ENCODE results near the gene HSPBP1. TPM values are rescaled to one million over a fixed set of nuclear protein-coding genes. Genes with fewer than 3 reads are reported as not detected.

The HSPBP1 gene
- polyA plus RNA-seq, 3 donors = 12.3 to 17.0 (median 15.3) TPM

DNA sequence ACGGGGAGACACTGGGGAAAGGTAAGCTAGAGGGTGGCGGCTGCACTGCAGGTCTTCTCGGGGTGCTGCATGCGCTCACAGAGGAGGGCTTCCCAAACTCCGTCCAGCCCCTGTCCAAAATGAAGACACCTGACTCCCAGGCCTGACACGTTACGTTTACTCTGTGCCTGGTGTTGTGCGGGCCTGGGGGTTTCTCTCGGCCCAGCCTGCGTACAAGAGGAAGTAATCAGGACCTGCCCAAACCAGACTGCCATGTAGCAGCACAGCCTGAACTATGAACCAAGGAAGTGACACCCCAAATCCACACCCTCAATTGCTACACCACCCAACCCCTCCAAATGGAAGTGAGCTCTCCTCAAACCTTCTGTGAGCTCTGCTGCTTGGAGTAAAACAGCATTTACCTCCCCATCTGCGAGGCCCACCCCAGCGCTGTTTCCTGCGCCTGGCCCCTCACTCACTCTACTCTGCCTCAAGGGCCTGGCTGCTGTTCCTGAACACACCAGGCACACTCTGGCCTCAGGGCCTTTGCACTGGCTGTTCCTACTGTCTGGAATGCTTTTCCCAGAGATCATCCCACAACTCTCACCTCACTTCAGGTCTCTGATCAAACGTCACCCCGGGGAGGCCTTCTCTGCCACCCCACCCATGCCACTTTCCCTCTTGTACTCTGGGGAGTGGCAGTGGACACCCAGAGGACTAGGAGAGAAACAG is 3.0 kb downstream of the HSPBP1 start:
- H3K36me3 ChIP-seq (replicated peaks in 1 of 2; ENCODE audit: control insufficient read depth in 1 of 2, insufficient read depth in 2 of 2, low read length in 2 of 2) = peaks cover 7 to 27% of the 10 kb centered on the region in 2 donors
- H3K27ac ChIP-seq (ENCODE audit: low read depth in 1 of 2, low read length in 2 of 2) = peak overlapping the region; percentile 59 to 69
- peak overlapping the region in 1 of 2 donors; percentile 1 for H3K4me3 Mint-ChIP-seq
- no peak overlapping the region for H3K9ac ChIP-seq (ENCODE audit: insufficient read depth, low read length, poor library complexity, severe bottlenecking)
- H3K4me3 ChIP-seq (replicated peaks in 1 of 3; ENCODE audit: low read depth in 2 of 3, low read length in 3 of 3) = peak overlapping the region in 1 of 3 experiments; percentile 19
- no peaks in the 10 kb centered on the region for H3K9me3 ChIP-seq (replicated peaks in 1 of 2; ENCODE audit: control insufficient read depth in 1 of 2, insufficient read depth in 1 of 2, low read length in 2 of 2)
- peak overlapping the region; percentile 12 for H3K4me2 ChIP-seq (replicated peaks; ENCODE audit: extremely low read depth, low read length, poor library complexity, severe bottlenecking)
- peak; percentile 22 to 52 (median 47) for DNase-seq
- TF ChIP-seq, protein P1, sequence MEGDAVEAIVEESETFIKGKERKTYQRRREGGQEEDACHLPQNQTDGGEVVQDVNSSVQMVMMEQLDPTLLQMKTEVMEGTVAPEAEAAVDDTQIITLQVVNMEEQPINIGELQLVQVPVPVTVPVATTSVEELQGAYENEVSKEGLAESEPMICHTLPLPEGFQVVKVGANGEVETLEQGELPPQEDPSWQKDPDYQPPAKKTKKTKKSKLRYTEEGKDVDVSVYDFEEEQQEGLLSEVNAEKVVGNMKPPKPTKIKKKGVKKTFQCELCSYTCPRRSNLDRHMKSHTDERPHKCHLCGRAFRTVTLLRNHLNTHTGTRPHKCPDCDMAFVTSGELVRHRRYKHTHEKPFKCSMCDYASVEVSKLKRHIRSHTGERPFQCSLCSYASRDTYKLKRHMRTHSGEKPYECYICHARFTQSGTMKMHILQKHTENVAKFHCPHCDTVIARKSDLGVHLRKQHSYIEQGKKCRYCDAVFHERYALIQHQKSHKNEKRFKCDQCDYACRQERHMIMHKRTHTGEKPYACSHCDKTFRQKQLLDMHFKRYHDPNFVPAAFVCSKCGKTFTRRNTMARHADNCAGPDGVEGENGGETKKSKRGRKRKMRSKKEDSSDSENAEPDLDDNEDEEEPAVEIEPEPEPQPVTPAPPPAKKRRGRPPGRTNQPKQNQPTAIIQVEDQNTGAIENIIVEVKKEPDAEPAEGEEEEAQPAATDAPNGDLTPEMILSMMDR (IDR thresholded peaks at IDR 0.05) = no peak
- no peaks in the 10 kb centered on the region for H4K20me1 ChIP-seq (ENCODE audit: insufficient read depth, low read length)
- 64% methylated on average over 10 of the region's 15 CpGs for WGBS (ENCODE audit: insufficient coverage)
- peaks cover 4% of the 10 kb centered on the region for H3K79me2 ChIP-seq (ENCODE audit: insufficient read depth, low read length)
- H3K27me3 Mint-ChIP-seq (ENCODE audit: low read depth in 3 of 3) = peaks cover 0 to 7% (median 0%) of the 10 kb centered on the region in 3 donors
- H3K27ac Mint-ChIP-seq = peak overlapping the region; percentile 67 to 90 (median 86)
- no peaks in the 10 kb centered on the region for H3K27me3 ChIP-seq (ENCODE audit: control insufficient read depth in 2 of 2, insufficient read depth in 2 of 2, low read length in 2 of 2)
- intact Hi-C loops (cut with micrococcal nuclease) = no loop called here
- no peak overlapping the region for H2AFZ ChIP-seq (ENCODE audit: insufficient read depth, low read depth, low read length, poor library complexity, severe bottlenecking)
- H3K9me3 Mint-ChIP-seq = peaks cover 0 to 2% (median 0%) of the 10 kb centered on the region in 7 donors
- H3K36me3 Mint-ChIP-seq = peaks cover 33 to 40% of the 10 kb centered on the region in 2 donors
- peaks cover 30 to 39% of the 10 kb centered on the region in 2 donors for H3K4me1 ChIP-seq (ENCODE audit: control insufficient read depth in 1 of 2, insufficient read depth in 2 of 2, low read length in 2 of 2)
- peaks cover 37% of the 10 kb centered on the region for H3K4me1 Mint-ChIP-seq

DNA sequence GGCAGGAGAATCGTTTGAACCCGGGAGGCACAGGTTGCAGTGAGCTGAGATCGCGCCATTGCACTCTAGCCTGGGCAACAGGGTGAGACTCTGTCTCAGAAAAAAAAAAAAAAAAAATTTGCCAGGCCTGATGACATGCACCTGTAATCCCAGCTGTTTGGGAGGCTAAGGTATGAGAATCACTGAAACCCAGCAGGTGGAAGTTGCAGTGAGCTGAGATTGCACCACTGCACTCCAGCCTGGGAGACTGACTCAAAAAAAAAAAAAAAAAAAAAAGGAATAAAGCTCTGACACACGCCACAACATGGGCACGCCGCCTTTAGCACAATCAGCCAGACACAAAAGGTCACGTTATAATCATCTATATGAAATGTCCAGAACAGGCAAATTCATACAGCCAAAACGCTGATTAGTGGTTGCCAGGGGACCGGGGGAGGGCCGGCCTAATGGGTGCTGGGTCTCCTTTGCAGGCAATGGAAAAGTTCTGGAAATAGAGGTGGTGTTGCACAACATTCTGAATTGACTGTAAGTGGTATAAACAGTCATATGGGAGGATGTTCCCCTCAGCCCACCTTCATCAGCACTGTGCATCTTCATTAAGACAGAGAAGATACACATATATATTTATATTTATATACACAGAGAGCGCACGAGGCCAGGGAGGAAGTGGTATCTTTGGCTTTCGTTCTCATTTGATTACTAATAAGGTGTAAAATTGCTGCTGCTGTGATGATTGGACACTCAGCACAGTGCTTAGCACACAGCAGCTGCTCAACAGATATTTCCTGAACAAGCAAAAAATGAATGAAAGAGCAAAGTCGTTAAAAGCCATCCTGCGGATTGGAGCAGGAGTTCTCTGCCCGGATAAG is 3.8 kb downstream of the HSPBP1 start:
- Histone ChIP-seq H3K27ac (ENCODE audit: low read depth in 1 of 2, low read length in 2 of 2) (peak overlapping the region; percentile 59 to 69), H3K4me1 (ENCODE audit: control insufficient read depth in 1 of 2, insufficient read depth in 2 of 2, low read length in 2 of 2) (peaks cover 30 to 39% of the 10 kb centered on the region in 2 donors), H3K4me3 (replicated peaks in 1 of 3; ENCODE audit: low read depth in 2 of 3, low read length in 3 of 3) (peak overlapping the region in 1 of 3 experiments; percentile 19), H3K9me3 (replicated peaks in 1 of 2; ENCODE audit: control insufficient read depth in 1 of 2, insufficient read depth in 1 of 2, low read length in 2 of 2) (no peaks in the 10 kb centered on the region), H3K36me3 (replicated peaks in 1 of 2; ENCODE audit: control insufficient read depth in 1 of 2, insufficient read depth in 2 of 2, low read length in 2 of 2) (peaks cover 7 to 30% of the 10 kb centered on the region in 2 donors), H2AFZ (ENCODE audit: insufficient read depth, low read depth, low read length, poor library complexity, severe bottlenecking) (no peak overlapping the region), H4K20me1 (ENCODE audit: insufficient read depth, low read length) (no peaks in the 10 kb centered on the region), H3K79me2 (ENCODE audit: insufficient read depth, low read length) (peaks cover 4% of the 10 kb centered on the region), H3K9ac (ENCODE audit: insufficient read depth, low read length, poor library complexity, severe bottlenecking) (no peak overlapping the region), H3K4me2 (replicated peaks; ENCODE audit: extremely low read depth, low read length, poor library complexity, severe bottlenecking) (peak overlapping the region; percentile 12), H3K27me3 (ENCODE audit: control insufficient read depth in 2 of 2, insufficient read depth in 2 of 2, low read length in 2 of 2) (no peaks in the 10 kb centered on the region)
- H3K4me1 Mint-ChIP-seq = peaks cover 33% of the 10 kb centered on the region
- peaks cover 37 to 47% of the 10 kb centered on the region in 2 donors for H3K36me3 Mint-ChIP-seq
- no peak overlapping the region for H3K4me3 Mint-ChIP-seq
- peak overlapping the region; percentile 67 to 90 (median 86) for H3K27ac Mint-ChIP-seq
- intact Hi-C loops (cut with micrococcal nuclease) = no loop called here
- 95% methylated on average over 7 of the region's 17 CpGs for WGBS (ENCODE audit: insufficient coverage)
- DNase-seq = no peak
- H3K9me3 Mint-ChIP-seq = peaks cover 0 to 2% (median 0%) of the 10 kb centered on the region in 7 donors
- TF ChIP-seq, protein P1 (IDR thresholded peaks at IDR 0.05) = no peak
- peaks cover 0 to 7% (median 0%) of the 10 kb centered on the region in 3 donors for H3K27me3 Mint-ChIP-seq (ENCODE audit: low read depth in 3 of 3)
